ENCODE measurements around the gene B3GAT2. TPM values are rescaled to one million over a fixed set of nuclear protein-coding genes. Genes with fewer than 3 reads are reported as not detected.

Gene B3GAT2
- total RNA-seq, 1 donor from 2014 or later: 8.1 TPM

- no peak for TF ChIP-seq CTCF (IDR thresholded peaks at IDR 0.05; ENCODE audit: partially characterized antibody, unreplicated experiment)
- no peak overlapping the region for H3K27ac Mint-ChIP-seq (ENCODE audit: unreplicated experiment)
- H3K4me3 Mint-ChIP-seq (ENCODE audit: unreplicated experiment): no peak overlapping the region
Measured at GRCh38 chr6:70889270-70889669, 67.6 kb downstream of the B3GAT2 start.

GRCh38 chr6:70886661-70887060 is 70.2 kb downstream of the B3GAT2 start:
- H3K4me1 Mint-ChIP-seq (ENCODE audit: low read depth, unreplicated experiment): peaks cover 19% of the 10 kb centered on the region
- no peaks in the 10 kb centered on the region for H3K27me3 Mint-ChIP-seq (ENCODE audit: unreplicated experiment)
- no peaks in the 10 kb centered on the region for H3K9me3 Mint-ChIP-seq (ENCODE audit: unreplicated experiment)
- no peak for DNase-seq
- no peak overlapping the region for H3K4me3 Mint-ChIP-seq (ENCODE audit: unreplicated experiment)
- no peaks in the 10 kb centered on the region for H3K36me3 Mint-ChIP-seq (ENCODE audit: unreplicated experiment)
- no peak overlapping the region for H3K27ac Mint-ChIP-seq (ENCODE audit: unreplicated experiment)
- TF ChIP-seq CTCF (IDR thresholded peaks at IDR 0.05; ENCODE audit: partially characterized antibody, unreplicated experiment): no peak

More at GRCh38 chr6:70889270-70889669, 67.6 kb downstream of the B3GAT2 start:
- H3K36me3 Mint-ChIP-seq (ENCODE audit: unreplicated experiment): no peaks in the 10 kb centered on the region
- no peak for DNase-seq
- peaks cover 17% of the 10 kb centered on the region for H3K4me1 Mint-ChIP-seq (ENCODE audit: low read depth, unreplicated experiment)
- peaks cover 2% of the 10 kb centered on the region for H3K9me3 Mint-ChIP-seq (ENCODE audit: unreplicated experiment)
- no peaks in the 10 kb centered on the region for H3K27me3 Mint-ChIP-seq (ENCODE audit: unreplicated experiment)

- Mint-ChIP-seq H3K9me3 (ENCODE audit: unreplicated experiment) (no peaks in the 10 kb centered on the region), H3K27me3 (ENCODE audit: unreplicated experiment) (no peaks in the 10 kb centered on the region), H3K36me3 (ENCODE audit: unreplicated experiment) (no peaks in the 10 kb centered on the region)
Measured at GRCh38 chr6:70886071-70886470, 70.8 kb downstream of the B3GAT2 start.

GRCh38 chr6:70884074-70884983 is 72.5 kb downstream of the B3GAT2 start:
- H3K9me3 Mint-ChIP-seq (ENCODE audit: unreplicated experiment): no peaks in the 10 kb centered on the region
- no peak overlapping the region for H3K27ac Mint-ChIP-seq (ENCODE audit: unreplicated experiment)
- H3K36me3 Mint-ChIP-seq (ENCODE audit: unreplicated experiment): no peaks in the 10 kb centered on the region
- H3K4me3 Mint-ChIP-seq (ENCODE audit: unreplicated experiment): no peak overlapping the region
- H3K4me1 Mint-ChIP-seq (ENCODE audit: low read depth, unreplicated experiment): peaks cover 16% of the 10 kb centered on the region
- DNase-seq: peak; percentile 68
- peak; percentile 94 for TF ChIP-seq CTCF (IDR thresholded peaks at IDR 0.05; ENCODE audit: partially characterized antibody, unreplicated experiment)
- H3K27me3 Mint-ChIP-seq (ENCODE audit: unreplicated experiment): no peaks in the 10 kb centered on the region

More at GRCh38 chr6:70886071-70886470, 70.8 kb downstream of the B3GAT2 start:
- Mint-ChIP-seq H3K4me1 (ENCODE audit: low read depth, unreplicated experiment) (peaks cover 19% of the 10 kb centered on the region), H3K27ac (ENCODE audit: unreplicated experiment) (no peak overlapping the region), H3K4me3 (ENCODE audit: unreplicated experiment) (no peak overlapping the region)
- DNase-seq: no peak
- no peak for TF ChIP-seq CTCF (IDR thresholded peaks at IDR 0.05; ENCODE audit: partially characterized antibody, unreplicated experiment)

- Mint-ChIP-seq H3K27ac (ENCODE audit: unreplicated experiment) (no peak overlapping the region), H3K4me3 (ENCODE audit: unreplicated experiment) (no peak overlapping the region), H3K27me3 (ENCODE audit: unreplicated experiment) (no peaks in the 10 kb centered on the region), H3K4me1 (ENCODE audit: low read depth, unreplicated experiment) (peaks cover 11% of the 10 kb centered on the region), H3K9me3 (ENCODE audit: unreplicated experiment) (no peaks in the 10 kb centered on the region), H3K36me3 (ENCODE audit: unreplicated experiment) (no peaks in the 10 kb centered on the region)
- TF ChIP-seq CTCF (IDR thresholded peaks at IDR 0.05; ENCODE audit: partially characterized antibody, unreplicated experiment): no peak
- no peak for DNase-seq
Measured at GRCh38 chr6:70879496-70879895, 77.4 kb downstream of the B3GAT2 start.

All from glutamatergic neuron (in vitro differentiated cells).